ENCODE measurements around the gene LSM10.

Gene LSM10

GRCh38 chr1:36344395-36344680, 53.4 kb downstream of the LSM10 start:
- Histone ChIP-seq H3K27ac (ENCODE audit: low read depth, low read length) (no peak overlapping the region), H3K9me3 (ENCODE audit: control insufficient read depth in 1 of 2, low read length in 2 of 2) (no peaks in the 10 kb centered on the region), H3K27me3 (ENCODE audit: control insufficient read depth in 1 of 2, insufficient read depth in 2 of 2, low read length in 2 of 2) (no peaks in the 10 kb centered on the region), H3K9ac (ENCODE audit: low read depth in 1 of 2, low read length in 2 of 2) (no peak overlapping the region), H3K4me3 (ENCODE audit: low read depth in 1 of 2, low read length in 2 of 2) (no peak overlapping the region), H3K4me1 (ENCODE audit: control insufficient read depth in 1 of 2, insufficient read depth in 2 of 2, low read length in 2 of 2) (no peaks in the 10 kb centered on the region), H3K36me3 (ENCODE audit: control insufficient read depth in 1 of 2, insufficient read depth in 2 of 2, low read length in 2 of 2) (peaks cover 49 to 84% of the 10 kb centered on the region in 2 donors)

GRCh38 chr1:36343651-36344394, 53.9 kb downstream of the LSM10 start:
- Histone ChIP-seq H3K4me1 (ENCODE audit: control insufficient read depth in 1 of 2, insufficient read depth in 2 of 2, low read length in 2 of 2) (no peaks in the 10 kb centered on the region), H3K9me3 (ENCODE audit: control insufficient read depth in 1 of 2, low read length in 2 of 2) (no peaks in the 10 kb centered on the region), H3K27me3 (ENCODE audit: control insufficient read depth in 1 of 2, insufficient read depth in 2 of 2, low read length in 2 of 2) (no peaks in the 10 kb centered on the region), H3K36me3 (ENCODE audit: control insufficient read depth in 1 of 2, insufficient read depth in 2 of 2, low read length in 2 of 2) (peaks cover 43 to 80% of the 10 kb centered on the region in 2 donors), H3K27ac (ENCODE audit: low read depth, low read length) (no peak overlapping the region), H3K9ac (ENCODE audit: low read depth in 1 of 2, low read length in 2 of 2) (no peak overlapping the region), H3K4me3 (ENCODE audit: low read depth in 1 of 2, low read length in 2 of 2) (no peak overlapping the region)
